Activated CD4-positive, alpha-beta T cell treated with anti-CD3 and anti-CD28 coated beads, Interleukin-10, Interleukin-2, amounts not matched to agents 100 ng/mL and 50 ng/mL, durations not matched to agents 16 hours and 8 hours (primary cell): ENCODE data around the gene FRMPD2.
A peak's percentile ranks its signal among the peaks of the same experiment; 100 is the strongest.
"Not testable (repeated sequence)": the region's sequence is repeated elsewhere in the genome, so short reads cannot be mapped to it uniquely, and the experiment has no call there.

ENCODE experiments used
- DNase-seq: peaks from one replicate; pipeline ENCODE4 v3.0.0-alpha.2; 2020

Gene FRMPD2

DNA sequence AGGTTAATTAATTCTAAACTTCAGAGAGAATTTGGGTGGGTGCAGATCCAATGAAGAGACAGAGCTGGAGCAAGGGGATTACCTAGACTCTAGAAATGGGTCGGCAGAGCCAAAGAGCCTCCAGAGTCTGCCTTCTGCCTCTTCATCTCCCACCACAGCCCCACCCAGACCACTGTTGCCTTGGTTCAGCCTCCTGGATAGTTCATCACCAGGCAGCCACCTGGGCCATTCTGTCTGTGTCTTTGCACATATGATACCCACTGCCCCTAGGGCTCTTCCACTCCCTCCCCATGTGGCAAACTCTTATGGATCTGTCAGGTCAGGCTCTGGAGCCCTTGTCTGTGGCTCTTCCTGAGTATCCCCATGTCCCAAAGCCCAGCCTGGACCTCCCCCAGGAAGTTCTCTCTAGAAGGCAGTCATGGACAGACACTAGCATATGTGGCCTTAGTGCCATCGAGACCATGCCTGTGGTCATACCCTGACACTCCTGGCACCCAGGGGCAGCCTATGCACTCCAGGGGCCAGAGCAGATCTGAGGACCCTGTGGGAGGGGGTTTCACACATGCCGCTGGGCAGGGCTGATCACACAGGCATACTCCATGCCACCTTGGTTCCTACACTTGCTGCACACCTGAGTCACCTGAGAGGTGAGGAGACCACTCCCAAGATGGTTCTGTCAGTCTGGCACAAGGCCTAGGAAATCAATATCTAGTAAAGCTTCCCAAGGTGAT lies 41.6 kb downstream of the FRMPD2 start:
- DNase-seq, result no peak

DNA sequence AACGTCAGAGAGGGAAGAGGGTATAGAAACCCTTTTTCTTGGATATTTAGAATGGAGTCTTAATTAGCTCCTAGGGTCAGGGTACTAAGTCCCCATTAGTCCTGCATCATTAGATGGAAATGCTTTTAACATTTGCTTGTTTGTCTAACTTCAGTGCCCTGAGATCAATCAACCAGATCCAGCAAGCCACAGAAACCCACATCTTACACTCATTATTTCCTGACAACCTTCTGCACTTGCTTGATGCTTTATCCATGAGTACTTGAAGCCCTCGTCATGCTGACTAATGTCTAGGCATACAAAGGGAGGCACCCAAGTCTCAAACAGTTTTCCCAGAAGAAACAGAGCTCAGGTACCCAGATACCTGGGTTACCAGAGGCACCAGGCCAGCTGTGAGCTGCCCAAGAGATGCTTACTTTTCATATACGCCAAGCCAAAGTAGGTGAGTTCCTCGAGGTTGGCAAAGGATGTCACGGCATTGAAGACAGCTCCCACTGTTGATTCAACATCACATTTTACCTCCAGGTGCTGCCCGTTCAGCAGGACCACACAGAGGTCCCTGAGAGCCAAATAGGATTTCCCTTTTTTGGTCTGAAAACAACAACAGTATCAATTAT lies 42.7 kb downstream of the FRMPD2 start:
- DNase-seq, result no peak

DNA sequence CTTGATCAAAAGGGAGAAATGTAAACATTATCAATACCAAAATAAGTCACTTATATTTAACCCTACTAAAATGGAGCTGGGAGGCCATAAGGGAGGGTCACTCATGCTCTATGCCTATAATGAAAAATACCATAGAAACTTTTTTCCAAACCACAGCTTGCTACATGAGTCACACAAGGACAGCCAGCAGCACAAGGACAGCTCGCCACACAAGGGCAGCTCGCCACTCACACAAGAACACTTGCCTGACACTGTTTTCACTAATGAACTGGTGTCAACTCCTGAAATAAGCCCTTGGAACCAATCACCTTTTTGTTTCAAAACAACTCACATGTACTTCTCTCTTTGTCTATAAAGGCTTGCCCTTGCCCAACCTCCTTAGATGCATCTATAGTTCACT lies 43.3 kb downstream of the FRMPD2 start:
- DNase-seq, result no peak

DNA sequence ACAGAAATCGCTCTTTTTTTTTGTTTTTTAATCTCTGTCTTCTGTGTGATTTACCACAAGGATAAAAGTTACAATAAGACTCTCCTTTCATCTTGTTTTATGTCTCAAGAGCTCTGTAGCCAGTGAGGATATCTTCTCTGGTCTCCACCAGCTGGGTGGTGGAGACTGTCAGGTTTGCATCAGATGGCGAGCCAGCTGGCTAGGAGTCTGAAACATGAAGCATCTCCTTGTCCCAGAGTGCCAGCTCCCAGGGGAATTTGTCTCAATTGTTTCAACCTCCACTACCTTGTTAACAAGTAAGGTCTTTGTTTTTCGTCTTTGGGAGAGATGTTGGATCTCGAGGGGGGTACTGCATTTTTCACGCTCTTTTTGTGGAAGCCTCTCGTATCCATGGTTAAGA lies 47.3 kb downstream of the FRMPD2 start:
- DNase-seq, result no peak

DNA sequence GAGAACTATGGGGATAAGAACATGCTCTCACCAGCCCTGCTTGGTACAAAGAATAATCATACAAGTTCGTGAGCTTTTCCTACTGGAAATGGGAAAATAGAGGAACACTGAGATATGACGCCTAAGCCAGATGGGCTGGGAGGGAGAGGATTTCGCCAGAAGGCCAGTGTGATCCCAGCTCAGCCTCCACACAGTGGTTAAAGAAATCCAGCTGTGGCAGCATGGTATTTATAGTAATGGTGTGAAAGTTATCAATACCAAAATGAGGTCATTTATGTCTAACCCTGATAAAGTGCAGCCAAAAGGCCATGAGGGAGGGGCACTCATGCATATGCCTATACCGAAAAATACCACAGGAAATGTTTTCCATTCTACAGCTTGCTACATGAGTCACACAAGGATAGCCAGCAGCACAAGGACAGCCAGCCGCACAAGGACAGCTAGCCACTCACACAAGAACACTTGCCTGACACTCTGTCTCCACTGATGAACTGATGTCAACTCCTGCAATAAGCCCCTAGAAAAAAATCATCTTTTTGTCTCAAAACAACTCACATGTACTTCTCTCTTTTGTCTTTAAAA lies 49.4 kb downstream of the FRMPD2 start:
- DNase-seq, result no peak

DNA sequence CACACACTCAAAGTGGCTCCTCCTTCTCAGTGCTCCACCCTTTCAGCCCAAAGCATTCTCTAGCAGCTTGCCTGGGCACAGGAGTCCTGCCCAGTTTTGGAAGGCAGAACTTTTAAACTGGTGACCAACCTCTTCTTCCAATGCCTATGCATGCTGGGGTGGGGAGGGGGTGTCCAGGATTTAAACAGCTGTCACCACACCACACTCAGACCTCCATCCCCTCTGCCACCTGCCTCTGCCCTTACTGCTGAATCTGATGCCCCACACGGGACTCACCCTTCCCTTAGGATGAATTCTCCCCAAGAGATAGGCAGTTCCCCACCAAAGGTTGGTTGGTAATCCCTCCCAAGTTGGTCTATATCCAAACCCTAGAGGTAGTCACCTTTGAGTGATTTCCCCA lies 50.2 kb downstream of the FRMPD2 start:
- DNase-seq, result no peak

DNA sequence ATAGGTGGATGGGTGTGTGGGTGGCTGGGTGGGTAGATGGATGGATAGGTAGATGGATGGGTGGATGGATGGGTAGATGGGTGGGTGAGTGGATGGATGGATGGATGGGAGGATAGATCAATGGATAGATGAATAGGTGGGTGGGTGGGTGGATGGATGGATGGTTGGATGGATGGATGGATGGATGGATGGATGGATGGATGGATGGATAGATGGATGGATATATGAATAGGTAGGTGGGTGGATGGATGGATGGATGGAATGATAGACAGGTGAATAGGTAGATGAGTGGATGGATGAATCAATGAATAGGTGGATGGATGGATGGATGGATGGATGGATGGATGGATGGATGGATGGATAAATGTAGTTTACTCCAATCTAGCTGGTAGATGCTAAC lies 52.7 kb downstream of the FRMPD2 start:
- DNase-seq, result no peak

DNA sequence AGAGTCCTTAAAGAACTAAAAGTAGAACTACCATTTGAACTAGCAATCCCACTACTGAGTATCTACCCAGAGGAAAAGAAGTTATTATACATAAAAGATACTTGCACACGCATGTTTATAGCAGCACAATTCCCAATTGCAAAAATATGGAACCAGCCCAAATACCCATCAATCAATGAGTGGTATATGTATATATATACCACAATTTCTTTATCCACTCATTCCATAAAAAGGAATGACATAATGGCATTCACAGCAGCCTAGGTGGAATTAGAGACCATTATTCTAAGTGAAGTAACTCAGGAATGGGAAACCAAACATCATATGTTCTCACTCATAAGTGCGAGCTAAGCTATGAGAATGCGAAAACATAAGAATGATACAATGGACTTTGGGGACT lies 53.5 kb downstream of the FRMPD2 start:
- not testable (repeated sequence) for DNase-seq

DNA sequence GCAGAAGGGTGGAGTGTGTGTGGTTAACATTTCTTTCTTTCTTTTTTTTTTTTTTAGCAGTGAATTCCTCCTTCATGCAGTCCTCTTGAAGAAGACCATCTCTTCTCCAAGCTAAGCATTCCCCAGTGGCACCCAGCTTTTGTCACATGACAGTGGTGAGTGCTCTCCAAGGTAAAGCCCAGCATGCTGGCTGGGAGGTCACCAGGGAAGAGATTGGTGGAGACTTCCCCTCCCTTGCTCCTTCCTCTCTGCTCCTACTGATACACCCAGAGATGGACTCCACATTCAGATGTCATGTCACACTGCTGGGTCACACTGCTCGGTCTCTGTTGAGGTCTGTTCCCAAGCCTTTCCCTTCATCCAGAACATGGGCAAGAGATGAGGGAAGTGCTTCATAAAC lies 55.3 kb downstream of the FRMPD2 start:
- no peak for DNase-seq

DNA sequence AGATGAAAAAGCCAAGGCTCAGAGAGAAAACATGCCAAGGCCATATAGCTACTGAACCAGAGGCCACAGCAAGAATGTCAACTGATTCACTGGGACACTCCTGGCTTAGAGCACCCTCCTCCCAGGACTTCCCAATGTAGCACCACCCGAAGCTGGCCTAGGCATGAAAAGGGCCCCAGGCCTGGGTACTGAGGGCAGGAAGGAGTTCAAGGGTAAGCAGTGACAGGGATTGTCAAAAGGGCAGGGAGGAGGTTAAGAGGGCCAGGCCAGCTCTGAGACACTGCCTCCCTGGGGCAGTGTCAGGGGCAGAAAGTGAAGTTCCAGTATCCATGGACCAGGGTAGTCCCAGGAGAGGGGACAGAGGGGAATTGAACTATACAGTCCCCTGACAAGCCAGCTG lies 57.8 kb downstream of the FRMPD2 start:
- no peak for DNase-seq

DNA sequence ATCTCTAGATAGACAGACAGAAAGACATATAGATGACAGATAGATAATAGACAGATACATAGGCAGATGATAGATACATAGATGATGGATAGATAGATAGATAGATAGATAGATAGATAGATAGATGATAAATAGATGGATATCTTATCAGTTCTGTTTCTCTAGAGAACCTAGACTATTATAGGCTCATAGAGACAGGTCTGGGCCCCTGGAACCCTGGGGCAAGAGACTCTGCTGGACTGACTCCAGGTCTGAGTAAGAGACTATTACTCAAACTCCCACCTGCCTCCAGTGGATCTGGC lies 58.3 kb downstream of the FRMPD2 start:
- DNase-seq, result no peak

DNA sequence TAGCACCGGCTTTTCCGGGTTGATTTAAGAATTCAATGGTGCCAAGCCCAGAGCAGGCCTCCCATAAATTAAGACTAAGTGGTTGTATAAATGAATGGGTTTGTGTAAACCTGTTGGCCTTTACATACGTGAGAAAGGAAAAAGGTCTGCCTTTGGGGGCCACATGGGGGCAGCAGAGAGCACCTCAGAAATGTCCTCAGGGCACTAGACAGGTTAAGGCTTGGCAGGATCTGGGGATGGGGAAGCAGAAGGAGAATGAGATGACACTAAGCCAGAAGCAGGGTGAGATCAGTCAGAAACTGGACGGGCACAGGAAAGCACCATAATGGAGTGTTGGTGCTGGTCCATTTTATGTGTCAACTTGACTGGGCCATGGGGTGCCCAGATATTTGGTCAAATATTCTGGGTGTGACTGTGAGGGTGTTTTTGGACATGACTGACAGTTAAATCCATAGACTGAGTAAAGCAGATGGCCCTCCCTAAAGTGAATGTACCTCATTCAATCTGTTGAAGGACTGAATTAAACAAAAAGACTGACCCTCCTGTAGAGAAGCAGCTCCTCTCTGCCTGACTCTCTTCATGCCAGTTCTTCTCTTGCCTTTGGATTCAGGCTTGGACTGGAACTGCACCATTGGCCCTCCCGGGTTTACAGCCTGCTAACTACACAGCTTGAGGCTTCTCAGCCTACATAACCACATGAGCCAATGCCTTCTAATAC lies 58.9 kb downstream of the FRMPD2 start:
- peak; percentile 62 for DNase-seq

DNA sequence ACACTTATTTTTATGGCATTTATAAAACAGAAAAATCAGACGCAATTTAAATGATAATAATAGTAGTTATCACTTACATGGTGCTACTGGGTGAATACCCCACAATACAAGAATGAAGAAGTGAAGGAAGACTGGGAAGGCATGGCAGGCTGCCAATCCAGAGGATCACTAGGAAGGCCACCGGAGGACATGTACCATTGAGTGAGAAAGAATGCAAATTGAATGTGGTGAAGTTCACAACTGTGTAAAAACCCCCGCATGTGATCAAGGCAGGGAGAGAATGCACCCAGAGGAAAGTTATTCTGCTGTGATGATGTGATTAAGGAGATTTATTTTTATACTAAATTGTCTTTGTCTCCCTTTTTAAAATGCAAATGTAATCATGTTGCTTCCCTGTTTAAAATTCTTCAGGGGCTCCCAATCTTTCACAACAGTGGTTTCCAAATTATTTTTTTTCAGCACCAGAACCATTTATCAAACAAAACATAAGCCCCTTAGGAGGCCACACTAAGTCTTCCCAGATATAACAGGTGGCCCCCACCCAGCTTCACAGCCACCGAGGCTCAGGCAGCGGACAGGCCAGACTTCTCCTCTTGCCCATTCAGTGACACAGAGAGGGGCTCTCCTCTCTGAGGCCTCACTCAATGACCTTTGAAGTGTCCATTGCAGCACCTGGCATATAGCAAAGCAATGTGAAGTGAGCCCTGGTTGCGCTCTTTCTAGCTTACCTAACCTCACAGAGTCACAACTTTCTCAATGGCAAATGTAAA lies 59.6 kb downstream of the FRMPD2 start:
- no peak for DNase-seq

DNA sequence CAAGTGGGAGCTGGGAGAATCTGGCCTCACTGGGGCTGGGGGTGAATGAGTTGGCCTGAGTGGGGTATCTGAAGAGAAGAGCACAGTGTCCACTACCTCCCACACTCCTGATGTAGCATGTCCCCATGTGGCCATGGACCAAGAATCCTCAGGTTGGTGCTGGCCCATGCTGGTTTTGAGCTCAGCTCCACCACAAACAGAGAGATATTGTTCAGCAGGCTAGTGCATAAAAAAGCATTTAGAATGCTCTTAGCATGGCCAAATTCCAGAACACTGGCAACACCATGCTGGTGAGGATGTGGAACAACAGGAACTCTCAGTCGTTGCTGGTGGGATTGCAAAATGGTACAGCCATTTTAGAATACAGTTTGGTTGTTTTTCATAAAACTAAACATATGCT lies 61.4 kb downstream of the FRMPD2 start:
- no peak for DNase-seq

DNA sequence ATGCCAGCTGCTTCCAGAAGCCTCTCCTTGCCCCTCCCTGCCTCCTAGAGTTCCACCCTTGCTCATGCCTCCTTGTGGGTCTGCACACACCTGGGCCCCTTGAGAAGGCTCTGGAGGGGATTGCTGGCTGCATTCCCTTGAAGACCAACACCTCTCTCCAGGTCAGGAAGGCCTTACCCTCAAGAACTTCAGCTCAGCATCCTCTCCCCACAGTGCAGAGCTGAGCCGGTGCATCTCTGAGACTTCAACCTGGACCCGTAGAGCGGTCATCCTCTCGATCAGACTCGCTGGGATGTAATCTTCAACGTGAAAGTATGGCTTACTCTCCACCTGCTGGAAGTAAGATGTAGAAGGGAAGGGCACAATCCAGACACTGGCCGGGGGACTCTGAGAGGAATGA lies 62.7 kb downstream of the FRMPD2 start:
- no peak for DNase-seq

DNA sequence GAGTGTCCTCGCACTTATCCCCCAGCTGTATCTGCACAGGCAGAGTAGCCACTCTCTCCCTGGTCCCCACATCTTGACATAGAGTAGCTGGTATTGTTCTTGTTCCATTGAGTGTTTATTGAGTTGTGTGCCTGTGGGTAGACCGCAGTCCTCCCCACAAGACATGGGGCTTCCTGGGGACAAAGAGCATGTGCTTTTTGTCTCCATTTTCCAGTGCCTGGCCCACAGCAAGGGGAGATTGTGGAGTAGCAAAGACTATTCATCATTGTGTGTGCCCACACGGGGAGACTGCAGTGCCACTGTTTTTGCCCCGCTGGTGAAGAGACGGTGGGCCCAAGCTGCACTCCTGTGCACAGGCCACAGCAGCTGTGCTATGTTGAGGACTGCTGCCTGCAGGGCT lies 63.5 kb downstream of the FRMPD2 start:
- no peak for DNase-seq

DNA sequence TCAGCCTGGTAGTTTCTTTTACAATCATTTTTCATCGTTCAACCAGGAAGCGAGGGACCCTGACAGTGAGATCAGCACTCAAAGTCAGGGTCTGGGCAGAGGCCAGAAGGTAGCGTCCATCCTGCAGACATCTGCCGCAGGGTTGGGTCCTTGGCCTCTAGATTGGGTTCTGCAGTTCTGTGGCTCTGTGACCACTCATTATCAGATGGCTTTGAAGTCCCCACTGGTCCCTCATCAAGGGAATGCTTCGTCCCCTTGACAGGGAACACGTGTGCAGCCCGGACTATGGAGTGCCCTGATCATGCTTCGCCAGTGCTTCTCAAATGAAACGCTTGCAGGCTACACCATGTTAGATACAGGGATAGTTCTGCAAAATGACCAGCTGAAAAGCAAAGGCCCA lies 64.1 kb downstream of the FRMPD2 start:
- no peak for DNase-seq

DNA sequence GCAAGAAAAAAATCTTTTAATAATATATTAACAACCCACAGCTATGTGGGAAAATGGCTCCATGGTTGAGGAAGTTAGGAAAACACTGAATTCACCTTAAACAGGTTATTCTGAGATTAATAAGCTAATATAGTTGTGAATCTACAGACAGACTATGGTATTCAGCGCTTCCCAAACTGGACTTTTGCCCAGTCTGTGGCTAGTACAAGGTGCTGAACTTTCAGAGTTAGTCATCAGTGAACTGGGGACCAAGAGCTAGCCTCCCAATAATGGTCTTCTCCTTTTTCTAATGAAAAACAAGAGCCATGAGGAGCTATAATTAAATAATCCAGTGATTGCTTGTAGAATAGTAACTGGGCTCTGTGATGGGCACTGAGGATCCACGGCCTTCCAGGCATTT lies 65.3 kb downstream of the FRMPD2 start:
- DNase-seq, result no peak

DNA sequence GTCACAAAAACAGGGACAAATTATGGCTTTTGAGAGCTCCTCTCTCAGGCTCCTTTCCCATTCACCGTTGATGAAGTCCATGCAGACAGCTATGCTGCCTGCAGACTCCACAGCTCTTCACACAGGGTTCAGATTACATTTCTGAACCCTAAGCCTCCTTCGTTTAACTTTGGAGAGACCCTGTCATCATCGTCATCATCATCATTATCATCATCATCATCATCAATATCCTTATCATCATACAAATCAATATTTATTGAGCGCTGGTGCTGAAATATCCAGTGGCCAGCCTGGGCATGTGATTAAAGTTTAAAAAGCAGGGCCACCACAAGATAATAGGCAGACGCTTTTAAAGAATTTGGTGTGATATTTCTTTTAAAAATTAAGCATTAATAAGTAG lies 66.6 kb downstream of the FRMPD2 start:
- DNase-seq, result no peak

DNA sequence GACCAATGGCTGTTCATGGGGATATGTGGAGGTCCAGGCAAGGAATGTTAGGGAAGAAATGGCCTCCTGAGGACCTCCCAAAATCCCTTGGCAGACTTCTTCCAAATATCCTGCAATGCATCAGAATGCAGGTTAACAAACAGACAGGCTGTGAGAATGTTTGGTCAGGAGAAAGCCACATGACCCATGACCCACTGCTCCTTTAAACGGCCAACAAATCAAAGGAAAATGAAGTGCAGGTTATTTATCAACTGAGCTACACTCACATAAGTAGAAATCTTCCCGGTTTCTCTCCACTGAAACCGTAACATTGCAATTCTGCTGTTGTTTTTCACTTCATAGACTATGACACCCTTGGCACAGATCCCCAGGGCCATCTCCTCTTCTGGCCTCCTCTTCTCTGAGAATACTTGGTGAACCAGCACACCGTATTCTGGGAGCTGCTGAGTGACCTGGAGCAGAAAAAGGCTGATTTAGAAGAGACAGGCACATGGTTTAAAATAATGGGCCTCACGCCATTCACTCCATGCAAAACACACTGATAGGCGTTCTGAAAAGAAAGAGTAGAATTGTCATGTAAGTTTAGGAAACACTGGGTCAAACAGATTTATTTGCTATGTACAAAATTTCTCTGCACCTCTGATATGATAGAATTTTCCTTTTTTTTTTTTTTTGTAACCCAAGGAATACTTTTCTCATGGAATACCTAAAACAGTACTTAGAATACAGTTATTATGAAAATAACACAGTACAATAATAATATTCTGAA lies 67.8 kb downstream of the FRMPD2 start:
- no peak for DNase-seq

DNA sequence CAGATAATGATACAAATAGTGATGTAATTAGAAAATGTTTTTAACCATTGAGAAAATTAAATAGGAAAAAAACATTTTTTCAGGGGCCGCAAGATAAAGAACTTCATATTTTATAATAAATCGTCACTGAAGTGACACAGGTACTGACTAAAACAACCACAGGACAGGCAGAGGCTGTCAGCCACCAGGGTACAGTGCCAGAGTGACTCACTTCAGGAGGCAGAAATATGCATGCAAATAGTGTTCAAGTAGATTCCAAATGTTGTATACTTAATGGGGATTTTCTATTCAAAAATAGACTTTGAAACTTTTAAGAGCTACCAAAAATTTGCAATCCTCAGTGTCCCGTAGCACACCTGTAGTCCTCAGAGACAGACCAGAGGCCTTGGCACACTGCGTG lies 68.6 kb downstream of the FRMPD2 start:
- DNase-seq, result no peak

DNA sequence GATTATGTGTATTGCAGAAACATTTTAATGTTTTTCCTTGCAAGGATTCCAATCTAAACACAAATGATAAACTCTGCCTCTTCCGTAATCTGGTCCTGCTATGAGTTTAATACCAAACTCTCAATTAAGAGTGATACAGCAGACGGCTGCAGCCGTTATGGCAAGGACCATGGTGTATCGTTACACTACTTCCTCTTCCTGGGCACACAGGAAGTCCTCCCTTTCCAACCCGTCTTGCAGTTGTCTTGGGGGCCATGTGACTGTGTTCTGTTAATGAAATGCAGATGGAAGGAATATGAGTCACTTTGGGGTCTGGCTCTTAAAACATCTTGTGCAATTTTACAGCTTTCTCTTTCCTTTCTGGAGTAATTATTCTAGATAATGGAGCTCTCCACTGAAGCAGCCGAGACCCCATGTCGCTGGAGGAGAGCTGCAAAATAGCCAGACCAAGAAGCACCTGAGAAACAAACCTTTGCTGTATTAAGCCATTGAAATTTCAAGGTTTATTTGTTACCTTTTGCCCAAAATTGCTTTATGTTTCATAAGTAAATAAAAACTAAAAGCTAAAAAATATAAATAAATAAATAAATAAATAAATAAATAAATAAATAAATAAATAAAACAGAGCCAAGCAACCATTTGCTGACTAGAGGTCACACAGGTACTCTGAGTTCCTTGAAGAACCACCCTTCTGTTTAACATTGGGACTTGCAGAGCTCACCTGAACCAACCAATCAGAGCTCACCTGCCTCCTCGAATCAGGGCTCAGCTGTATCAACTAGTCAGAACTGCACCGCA lies 74.7 kb downstream of the FRMPD2 start:
- no peak for DNase-seq
